ENCODE data around the gene MBL2.

MBL2 gene

DNA sequence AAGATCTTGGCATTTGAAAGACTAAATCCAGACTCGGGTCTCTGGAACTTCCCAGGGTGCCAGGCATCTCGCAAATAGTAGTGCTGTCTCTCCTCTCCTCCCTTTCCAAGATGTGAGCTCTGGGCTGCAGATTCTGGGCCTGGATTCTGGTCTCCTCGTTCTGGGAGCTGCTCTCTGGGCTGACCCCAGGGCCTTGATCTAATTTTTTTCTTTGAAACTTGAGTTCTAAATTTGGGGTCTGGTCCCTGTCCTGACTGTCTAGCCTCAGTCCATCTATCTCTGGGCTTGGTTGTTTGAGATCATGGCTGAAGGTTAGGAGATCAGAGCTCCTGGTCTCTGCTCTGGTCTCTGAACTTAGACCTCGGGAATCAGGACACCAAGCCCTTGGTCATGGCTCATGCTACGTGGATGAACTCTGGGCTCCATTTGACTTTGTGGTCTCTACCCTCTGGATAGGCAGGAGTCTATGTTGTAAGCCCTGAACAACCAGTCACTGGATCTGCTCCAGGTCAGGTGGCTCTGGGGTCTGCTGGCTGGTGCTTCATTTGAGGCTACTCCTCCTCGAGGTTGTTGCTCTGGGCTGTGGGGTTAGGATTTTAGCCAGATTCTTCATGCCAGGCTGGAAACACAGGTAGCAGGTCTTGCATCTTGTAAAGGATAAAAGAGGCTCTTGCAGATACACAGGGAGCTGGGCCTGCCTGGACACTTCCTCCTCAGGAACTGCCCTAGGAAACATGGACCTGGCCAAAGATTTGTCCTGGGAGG, 8.0 kb upstream of the MBL2 start:
- Histone ChIP-seq H3K4me1 (ENCODE audit: insufficient read depth, low read length) (no peaks in the 10 kb centered on the region), H3K27me3 (ENCODE audit: insufficient read depth, low read length) (no peaks in the 10 kb centered on the region), H3K36me3 (ENCODE audit: insufficient read depth, low read length) (no peaks in the 10 kb centered on the region), H2AFZ (ENCODE audit: low read depth, low read length) (no peak overlapping the region), H3K4me3 (ENCODE audit: low read length) (no peak overlapping the region), H3K9me3 (ENCODE audit: low read length) (no peaks in the 10 kb centered on the region)

DNA sequence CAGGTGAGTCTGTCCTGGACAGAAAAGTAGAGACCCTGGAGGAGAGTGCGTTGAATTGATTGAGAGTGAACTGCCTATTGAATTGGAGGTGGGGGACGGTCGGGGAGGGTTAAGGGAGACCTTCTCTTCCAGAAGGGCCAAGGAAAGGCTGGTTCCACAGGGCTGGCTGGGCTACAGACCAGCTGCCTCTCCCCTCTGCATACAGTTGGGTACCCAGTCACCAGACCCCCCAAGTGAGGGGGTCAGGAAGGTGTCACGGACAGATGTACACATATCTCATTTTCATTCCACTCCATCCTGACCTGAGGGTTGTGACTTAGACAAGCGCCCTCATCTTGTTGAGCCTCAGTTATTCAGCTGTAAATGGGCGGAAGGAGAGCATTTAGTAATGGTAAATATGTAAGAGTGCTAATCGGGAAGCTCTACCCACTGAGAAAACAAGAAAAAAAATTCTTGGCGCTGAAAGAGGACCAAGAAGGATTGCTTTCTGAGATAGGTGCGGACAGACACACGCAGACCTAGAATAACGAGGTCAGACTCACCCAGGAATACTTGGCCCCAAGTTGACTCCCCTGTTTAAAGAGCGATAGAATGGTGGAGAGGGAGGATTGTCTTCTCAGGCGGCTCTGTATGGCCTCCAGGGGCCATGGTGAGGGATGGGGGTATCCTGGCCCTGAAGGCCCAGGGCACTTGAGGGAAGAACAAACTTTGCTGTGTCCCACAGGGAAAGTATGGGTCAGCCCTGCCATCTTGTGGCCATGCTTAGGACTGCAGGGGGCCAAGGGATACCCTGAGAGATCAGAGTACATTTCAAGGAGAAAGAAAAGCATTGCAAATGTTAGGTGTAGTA, 7.2 kb upstream of the MBL2 start:
- no peaks in the 10 kb centered on the region for H3K9me3 ChIP-seq (ENCODE audit: low read length)
- no peak overlapping the region for H3K4me3 ChIP-seq (ENCODE audit: low read length)
- no peaks in the 10 kb centered on the region for H3K36me3 ChIP-seq (ENCODE audit: insufficient read depth, low read length)
- no peaks in the 10 kb centered on the region for H3K27me3 ChIP-seq (ENCODE audit: insufficient read depth, low read length)
- no peak overlapping the region for H2AFZ ChIP-seq (ENCODE audit: low read depth, low read length)
- no peaks in the 10 kb centered on the region for H3K4me1 ChIP-seq (ENCODE audit: insufficient read depth, low read length)

DNA sequence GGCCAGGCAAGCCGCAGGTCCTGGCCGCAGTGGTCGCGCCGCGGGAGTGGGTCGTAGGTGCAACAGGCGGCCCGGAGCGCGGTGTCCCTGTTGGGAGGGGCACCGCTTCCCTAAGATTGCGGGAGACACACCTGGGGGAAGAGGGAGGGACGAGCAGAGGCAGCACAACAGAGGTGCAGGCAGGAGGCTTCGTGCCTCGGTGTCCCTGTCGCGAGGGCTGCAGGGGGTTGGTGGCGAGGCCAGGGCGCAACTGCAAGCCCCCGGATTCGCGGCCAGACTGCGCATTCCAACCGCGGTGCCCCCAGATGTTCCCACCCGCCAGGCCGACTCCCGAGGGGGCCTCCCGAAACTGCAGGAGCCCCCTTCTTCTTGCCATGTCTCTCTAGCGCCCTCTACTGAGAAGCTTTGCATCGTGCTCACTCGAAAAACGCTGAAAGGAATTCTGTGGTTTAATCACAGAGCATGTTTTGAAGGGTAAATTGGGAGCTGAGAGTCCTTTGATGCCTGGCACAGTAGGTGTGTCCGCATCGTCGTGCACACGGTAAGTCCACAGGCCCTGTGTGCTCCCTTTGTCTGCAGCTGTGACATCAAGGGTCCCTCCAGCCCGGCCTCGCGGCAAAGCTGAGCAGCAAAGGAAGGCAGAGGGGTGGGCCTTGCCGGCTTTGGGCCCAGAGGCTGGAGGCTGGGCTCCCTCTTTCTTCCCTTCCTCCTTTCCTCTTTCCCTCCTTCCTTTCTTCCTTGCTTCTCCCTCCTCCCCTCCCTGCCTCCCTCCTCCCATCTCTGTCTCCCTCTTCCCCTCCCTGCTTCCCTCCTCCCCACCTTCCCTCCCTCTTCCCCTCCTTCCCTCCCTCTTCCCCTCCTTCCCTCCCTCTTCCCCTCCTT, 6.2 kb upstream of the MBL2 start:
- Histone ChIP-seq H3K4me1 (ENCODE audit: insufficient read depth, low read length) (no peaks in the 10 kb centered on the region), H3K36me3 (ENCODE audit: insufficient read depth, low read length) (no peaks in the 10 kb centered on the region), H3K4me3 (ENCODE audit: low read length) (no peak overlapping the region), H2AFZ (ENCODE audit: low read depth, low read length) (no peak overlapping the region), H3K27me3 (ENCODE audit: insufficient read depth, low read length) (no peaks in the 10 kb centered on the region), H3K9me3 (ENCODE audit: low read length) (no peaks in the 10 kb centered on the region)

DNA sequence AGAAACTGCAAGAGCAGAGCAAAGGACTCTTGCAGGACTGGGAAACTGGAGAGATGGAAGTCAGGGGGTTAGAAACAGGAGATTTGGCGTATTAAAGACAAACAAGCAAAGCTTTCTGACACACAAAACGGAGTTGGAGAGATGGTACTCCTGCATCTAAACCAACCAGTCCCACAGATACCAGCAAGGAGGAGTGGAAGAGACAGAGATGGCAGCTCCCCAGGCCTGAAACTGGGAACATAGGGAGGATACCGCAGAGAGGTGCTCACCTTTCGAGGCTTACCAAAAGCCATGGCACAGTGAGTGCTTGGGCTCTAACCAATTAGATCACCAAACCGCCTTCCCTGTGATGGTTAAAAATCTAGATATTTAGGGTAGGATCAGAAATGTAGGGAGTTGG, 4.8 kb upstream of the MBL2 start:
- H3K27me3 ChIP-seq (ENCODE audit: insufficient read depth, low read length) = no peaks in the 10 kb centered on the region
- H3K9me3 ChIP-seq (ENCODE audit: low read length) = no peaks in the 10 kb centered on the region
- no peaks in the 10 kb centered on the region for H3K4me1 ChIP-seq (ENCODE audit: insufficient read depth, low read length)
- H3K36me3 ChIP-seq (ENCODE audit: insufficient read depth, low read length) = no peaks in the 10 kb centered on the region
- no peak overlapping the region for H3K4me3 ChIP-seq (ENCODE audit: low read length)
- no peak overlapping the region for H2AFZ ChIP-seq (ENCODE audit: low read depth, low read length)

DNA sequence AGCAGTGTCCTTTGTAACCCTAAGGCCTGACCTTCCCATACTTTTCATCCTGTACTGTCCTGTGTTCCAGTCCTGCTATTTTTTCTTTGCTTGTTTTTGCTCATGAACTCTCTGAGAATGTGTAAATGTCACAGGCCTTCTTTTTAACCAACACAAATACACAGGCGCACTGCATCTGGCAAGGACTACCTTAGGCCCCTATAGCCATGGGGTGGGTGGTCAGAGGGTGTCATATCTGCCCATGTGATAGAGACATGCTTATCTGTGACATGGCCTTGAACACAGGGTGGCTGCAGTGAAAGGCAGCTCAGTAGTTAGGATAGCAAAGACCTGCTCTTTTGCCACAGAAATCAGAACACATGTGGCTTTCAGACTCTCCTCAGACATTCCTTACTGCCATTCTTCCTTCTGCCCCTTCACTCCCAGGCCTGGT, 3.9 kb upstream of the MBL2 start:
- H3K9me3 ChIP-seq (ENCODE audit: low read length) = no peaks in the 10 kb centered on the region
- H3K36me3 ChIP-seq (ENCODE audit: insufficient read depth, low read length) = no peaks in the 10 kb centered on the region
- no peaks in the 10 kb centered on the region for H3K4me1 ChIP-seq (ENCODE audit: insufficient read depth, low read length)
- H2AFZ ChIP-seq (ENCODE audit: low read depth, low read length) = no peak overlapping the region
- H3K27me3 ChIP-seq (ENCODE audit: insufficient read depth, low read length) = no peaks in the 10 kb centered on the region
- H3K4me3 ChIP-seq (ENCODE audit: low read length) = no peak overlapping the region

DNA sequence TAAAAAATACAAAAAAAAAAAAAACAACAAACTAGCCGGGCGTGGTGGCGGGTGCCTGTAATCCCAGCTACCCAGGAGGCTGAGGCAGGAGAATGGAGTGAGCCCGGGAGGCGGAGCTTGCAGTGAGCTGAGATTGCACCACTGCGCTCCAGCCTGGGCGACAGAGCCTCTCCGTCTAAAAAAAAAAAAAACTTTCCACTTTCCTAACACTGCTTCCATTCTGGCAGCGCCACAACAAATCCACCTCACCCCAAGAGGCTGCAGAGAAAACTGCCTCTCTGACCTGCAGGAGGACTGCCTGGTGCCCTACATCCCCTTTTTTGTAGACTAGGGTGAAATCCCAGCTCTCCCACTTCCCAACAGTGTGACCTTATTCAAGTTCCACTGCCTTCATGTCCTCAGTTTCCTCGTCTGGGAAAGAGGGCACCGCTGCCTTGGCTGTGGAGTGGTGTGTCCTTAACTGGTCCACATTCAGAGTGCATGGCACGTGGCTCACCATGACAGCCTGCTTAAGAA, 2.6 kb upstream of the MBL2 start:
- no peaks in the 10 kb centered on the region for H3K27me3 ChIP-seq (ENCODE audit: insufficient read depth, low read length)
- no peak overlapping the region for H3K4me3 ChIP-seq (ENCODE audit: low read length)
- no peaks in the 10 kb centered on the region for H3K36me3 ChIP-seq (ENCODE audit: insufficient read depth, low read length)
- H3K4me1 ChIP-seq (ENCODE audit: insufficient read depth, low read length) = no peaks in the 10 kb centered on the region
- H3K9me3 ChIP-seq (ENCODE audit: low read length) = no peaks in the 10 kb centered on the region
- no peak overlapping the region for H2AFZ ChIP-seq (ENCODE audit: low read depth, low read length)

DNA sequence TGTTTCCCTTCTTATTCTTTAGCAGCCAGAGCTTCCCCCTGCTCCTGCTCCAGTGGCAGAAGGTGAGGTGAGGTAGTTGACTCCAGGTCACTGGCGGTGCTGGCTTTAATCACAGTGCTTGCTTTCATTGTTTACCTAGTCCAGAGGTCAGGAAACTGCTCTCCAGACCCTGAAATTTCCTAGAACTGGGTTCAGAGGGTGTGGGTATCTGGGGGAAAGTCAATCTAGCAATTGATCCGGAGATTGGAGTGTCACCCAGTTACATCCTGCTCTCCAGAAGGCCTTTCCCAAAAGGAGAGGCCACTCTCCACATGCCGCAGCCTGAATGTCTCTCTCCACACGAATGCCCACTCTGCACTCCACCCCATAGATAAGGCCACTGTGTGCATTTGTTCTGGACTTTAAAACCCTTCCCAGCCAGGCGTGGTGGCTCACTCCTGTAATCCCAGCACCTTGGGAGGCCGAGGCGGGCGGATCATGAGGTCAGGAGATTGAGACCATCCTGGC, 2.1 kb upstream of the MBL2 start:
- Histone ChIP-seq H3K36me3 (ENCODE audit: insufficient read depth, low read length) (no peaks in the 10 kb centered on the region), H3K27me3 (ENCODE audit: insufficient read depth, low read length) (no peaks in the 10 kb centered on the region), H3K9me3 (ENCODE audit: low read length) (no peaks in the 10 kb centered on the region), H3K4me1 (ENCODE audit: insufficient read depth, low read length) (no peaks in the 10 kb centered on the region), H3K4me3 (ENCODE audit: low read length) (no peak overlapping the region), H2AFZ (ENCODE audit: low read depth, low read length) (no peak overlapping the region)

DNA sequence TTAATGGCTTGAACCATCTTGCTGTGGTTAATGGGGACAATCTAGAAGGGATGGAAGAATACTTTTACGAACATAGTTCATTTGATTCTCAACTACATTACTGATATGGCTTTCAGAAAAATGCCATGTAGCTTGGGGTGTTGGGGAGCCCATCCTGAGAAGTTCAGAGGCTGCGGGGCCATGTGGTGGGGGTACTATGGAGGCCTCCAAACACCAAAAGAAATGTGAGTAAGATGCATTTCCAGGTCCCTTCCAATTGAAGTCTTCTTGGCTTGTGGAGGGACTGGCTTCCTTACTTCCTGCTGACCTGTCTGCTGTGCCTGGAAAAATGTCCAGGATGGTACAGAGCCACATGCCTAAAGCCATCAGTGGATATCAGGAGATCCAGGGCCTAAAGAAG, 1.6 kb upstream of the MBL2 start:
- H3K27me3 ChIP-seq (ENCODE audit: insufficient read depth, low read length) = no peaks in the 10 kb centered on the region
- H3K9me3 ChIP-seq (ENCODE audit: low read length) = no peaks in the 10 kb centered on the region
- H3K4me1 ChIP-seq (ENCODE audit: insufficient read depth, low read length) = no peaks in the 10 kb centered on the region
- H2AFZ ChIP-seq (ENCODE audit: low read depth, low read length) = no peak overlapping the region
- H3K36me3 ChIP-seq (ENCODE audit: insufficient read depth, low read length) = no peaks in the 10 kb centered on the region
- no peak overlapping the region for H3K4me3 ChIP-seq (ENCODE audit: low read length)

DNA sequence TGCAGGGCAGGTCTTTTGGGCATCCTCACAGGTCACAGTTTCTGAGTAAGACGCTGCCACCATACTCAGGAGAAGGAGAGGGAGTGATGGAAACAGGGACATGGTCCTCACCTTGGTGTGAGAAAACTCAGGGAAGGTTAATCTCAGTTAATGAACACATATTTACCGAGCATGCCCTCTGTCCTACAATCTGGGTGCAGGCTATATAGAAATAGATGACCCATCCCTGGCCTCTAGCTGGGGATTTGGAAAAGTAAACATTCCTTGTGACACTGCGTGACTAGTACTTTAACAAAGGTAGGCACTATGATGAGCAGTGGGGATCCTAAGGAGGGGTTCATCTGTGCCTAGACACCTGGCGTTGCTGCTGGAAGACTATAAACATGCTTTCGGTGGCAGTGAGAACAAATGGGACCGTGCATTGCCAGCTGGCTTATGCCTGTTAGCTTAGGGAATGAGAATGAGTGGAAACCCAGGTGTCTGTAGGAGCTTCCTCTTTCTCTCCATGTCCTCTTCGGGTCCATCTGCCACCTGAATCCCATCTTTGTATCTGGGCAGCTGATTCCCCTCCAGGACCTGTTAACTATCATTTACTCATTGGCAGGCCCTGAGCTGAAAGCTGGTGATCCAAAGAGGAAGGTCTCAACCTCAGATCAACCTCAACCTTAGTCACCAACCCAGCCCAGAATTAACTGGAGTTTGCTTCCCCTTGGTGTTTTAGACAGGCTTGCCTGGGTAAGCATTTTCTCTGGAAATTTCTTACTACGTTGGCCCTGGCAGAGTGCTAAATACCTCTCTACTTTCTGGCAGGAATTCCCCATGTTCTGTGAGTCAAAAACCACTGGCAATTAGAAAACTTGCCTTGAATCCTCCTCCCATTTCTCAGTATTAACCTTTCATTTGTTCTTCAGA, 794 bp downstream of the MBL2 start:
- Histone ChIP-seq H3K9me3 (ENCODE audit: low read length) (no peaks in the 10 kb centered on the region), H2AFZ (ENCODE audit: low read depth, low read length) (no peak overlapping the region), H3K27me3 (ENCODE audit: insufficient read depth, low read length) (no peaks in the 10 kb centered on the region), H3K4me3 (ENCODE audit: low read length) (no peak overlapping the region), H3K4me1 (ENCODE audit: insufficient read depth, low read length) (no peaks in the 10 kb centered on the region), H3K36me3 (ENCODE audit: insufficient read depth, low read length) (no peaks in the 10 kb centered on the region)

DNA sequence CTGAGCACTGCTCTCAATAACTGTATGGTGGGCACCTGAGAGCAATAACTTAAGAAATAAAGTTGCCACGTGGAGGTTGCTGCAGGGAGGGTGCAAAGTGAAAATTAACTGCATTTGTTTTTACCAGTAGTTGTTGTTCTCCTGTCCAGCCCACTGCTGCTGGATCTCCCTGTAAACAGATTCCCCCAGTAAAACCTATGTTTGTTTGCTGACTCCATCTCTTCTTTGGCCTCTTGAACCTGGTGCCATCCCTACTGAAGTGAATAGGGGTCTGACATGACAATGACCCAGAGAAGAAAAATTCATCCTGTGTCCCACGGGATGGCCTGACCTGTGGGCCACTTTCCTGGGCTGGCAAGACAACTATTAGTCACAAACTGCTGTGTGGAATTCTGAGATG, 1.7 kb downstream of the MBL2 start:
- no peaks in the 10 kb centered on the region for H3K36me3 ChIP-seq (ENCODE audit: insufficient read depth, low read length)
- H3K9me3 ChIP-seq (ENCODE audit: low read length) = no peaks in the 10 kb centered on the region
- H3K4me3 ChIP-seq (ENCODE audit: low read length) = no peak overlapping the region
- no peaks in the 10 kb centered on the region for H3K4me1 ChIP-seq (ENCODE audit: insufficient read depth, low read length)
- no peak overlapping the region for H2AFZ ChIP-seq (ENCODE audit: low read depth, low read length)
- no peaks in the 10 kb centered on the region for H3K27me3 ChIP-seq (ENCODE audit: insufficient read depth, low read length)

DNA sequence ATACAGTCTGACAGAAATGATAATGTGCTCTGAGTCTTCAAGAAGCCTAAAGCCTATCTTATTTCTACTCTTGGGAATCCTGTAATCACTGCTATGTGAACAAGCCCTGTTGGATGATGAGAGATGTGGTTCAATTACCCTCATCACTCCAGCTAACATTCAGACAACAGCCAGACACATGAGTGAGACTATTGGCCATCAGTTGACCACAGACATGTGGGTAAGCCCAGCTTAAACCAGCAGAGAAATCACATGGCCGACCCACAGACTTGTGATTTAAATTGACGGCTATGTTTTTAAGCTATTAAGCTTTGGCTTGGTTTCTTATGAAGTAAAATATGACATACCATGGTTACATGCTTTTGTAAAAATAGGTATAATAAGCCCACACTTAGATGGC, 2.6 kb downstream of the MBL2 start:
- Histone ChIP-seq H3K4me1 (ENCODE audit: insufficient read depth, low read length) (no peaks in the 10 kb centered on the region), H3K9me3 (ENCODE audit: low read length) (no peaks in the 10 kb centered on the region), H2AFZ (ENCODE audit: low read depth, low read length) (no peak overlapping the region), H3K36me3 (ENCODE audit: insufficient read depth, low read length) (no peaks in the 10 kb centered on the region), H3K4me3 (ENCODE audit: low read length) (no peak overlapping the region), H3K27me3 (ENCODE audit: insufficient read depth, low read length) (no peaks in the 10 kb centered on the region)

DNA sequence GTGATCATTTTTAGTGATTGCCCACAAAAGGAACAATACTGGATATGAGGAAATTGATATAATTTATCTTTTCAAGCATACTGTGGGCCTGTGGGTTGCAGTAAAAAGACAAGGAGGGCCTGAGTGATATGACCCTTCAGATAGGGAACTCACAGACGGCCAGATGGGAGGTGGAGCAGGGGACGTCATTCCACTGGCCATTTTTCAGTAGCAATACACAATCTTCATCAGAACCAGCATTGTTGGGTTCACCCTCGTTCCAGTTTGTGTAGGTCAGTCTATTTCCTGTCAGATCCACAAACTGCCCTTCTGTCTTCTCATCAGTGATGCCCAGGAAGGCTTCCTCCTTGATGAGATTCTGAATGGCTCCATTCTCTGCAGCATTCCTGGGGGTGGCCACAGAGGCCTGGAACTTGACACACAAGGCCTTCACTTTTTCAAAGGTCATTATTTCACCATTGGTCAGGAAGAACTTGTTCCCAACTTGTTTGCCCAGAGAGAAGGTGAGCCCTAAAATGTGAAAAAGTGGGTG, 4.5 kb downstream of the MBL2 start:
- Histone ChIP-seq H3K4me3 (ENCODE audit: low read length) (no peak overlapping the region), H3K9me3 (ENCODE audit: low read length) (no peaks in the 10 kb centered on the region), H3K27me3 (ENCODE audit: insufficient read depth, low read length) (no peaks in the 10 kb centered on the region), H3K4me1 (ENCODE audit: insufficient read depth, low read length) (no peaks in the 10 kb centered on the region), H3K36me3 (ENCODE audit: insufficient read depth, low read length) (no peaks in the 10 kb centered on the region), H2AFZ (ENCODE audit: low read depth, low read length) (no peak overlapping the region)
